ENCODE data around the gene LMAN1L. TPM values are rescaled to one million over a fixed set of nuclear protein-coding genes. Genes with fewer than 3 reads are reported as not detected.
A peak's percentile ranks its signal among the peaks of the same experiment; 100 is the strongest.

The LMAN1L gene
- polyA plus RNA-seq, result under 1 TPM; 0.27 to 0.61 TPM

DNA sequence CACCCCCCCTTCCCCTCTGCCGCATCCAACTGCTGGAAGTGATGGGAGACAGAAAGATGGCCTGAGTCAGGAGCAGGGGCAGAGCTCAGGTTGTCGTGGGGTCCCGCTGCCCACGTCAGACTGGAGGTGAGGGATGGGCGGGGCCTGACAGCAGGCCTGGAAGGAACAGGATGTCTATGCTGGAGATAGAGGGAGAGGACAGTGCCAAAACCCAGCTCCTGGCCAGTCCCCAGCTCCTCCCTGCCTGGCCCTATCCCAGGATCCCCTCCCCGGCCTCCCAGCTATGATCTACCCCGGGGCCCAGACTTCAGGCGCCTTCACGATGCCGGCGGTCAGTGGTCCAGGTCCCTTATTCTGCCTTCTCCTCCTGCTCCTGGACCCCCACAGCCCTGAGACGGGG, at the start of gene LMAN1L:
LMAN1L (plus strand) TSS at position 303 of the 400 bp plus-strand sequence; CDS start at position 323, 20 bp downstream.
- WGBS, 2 donors, result 67 to 77% methylated on average over 12 of the region's 12 CpGs
- no peaks in the 10 kb centered on the region for H3K36me3 ChIP-seq (ENCODE audit: control insufficient read depth in 2 of 2, insufficient read depth in 2 of 2, low read length in 1 of 2)
- no peaks in the 10 kb centered on the region for H3K27me3 ChIP-seq (ENCODE audit: control insufficient read depth in 1 of 2, insufficient read depth in 2 of 2, low read length in 2 of 2)
- H3K4me1 ChIP-seq (ENCODE audit: control insufficient read depth in 2 of 2, insufficient read depth in 2 of 2, low read length in 1 of 2), result peaks cover 4 to 25% of the 10 kb centered on the region in 2 donors
- no peak within 1 kb of the TSS for H3K4me3 ChIP-seq (ENCODE audit: low read depth in 1 of 2, low read length in 2 of 2)
- H3K9me3 ChIP-seq (ENCODE audit: control insufficient read depth in 2 of 2, insufficient read depth in 1 of 2, low read depth in 1 of 2, low read length in 1 of 2), result no peaks in the 10 kb centered on the region
- H3K27ac ChIP-seq (ENCODE audit: low read depth in 2 of 2, low read length in 1 of 2), result no peak within 1 kb of the TSS

DNA sequence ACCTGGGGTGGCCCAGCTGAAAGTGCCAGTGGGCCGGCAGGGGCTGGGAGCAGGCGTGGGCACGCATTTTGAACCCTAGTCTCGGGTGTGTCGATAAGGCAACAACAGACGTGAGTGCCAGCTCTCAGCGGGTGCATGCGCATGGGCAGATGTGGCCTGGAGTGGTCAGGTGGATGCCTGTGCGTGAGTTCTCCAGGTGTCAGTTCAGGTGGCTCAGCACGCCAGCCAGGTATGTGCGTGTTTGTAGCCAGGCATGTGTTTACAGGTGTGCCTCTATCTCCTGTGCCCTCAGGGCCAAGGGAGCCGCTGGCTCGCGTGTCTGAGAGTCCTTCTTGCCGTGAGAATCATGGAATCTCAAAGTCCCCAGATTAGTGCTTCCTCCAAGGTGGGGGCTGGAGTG, 49.2 kb upstream of the LMAN1L start:
- H3K4me3 ChIP-seq (ENCODE audit: low read depth in 1 of 2, low read length in 2 of 2), result no peak overlapping the region
- H3K9me3 ChIP-seq (ENCODE audit: control insufficient read depth in 2 of 2, insufficient read depth in 1 of 2, low read depth in 1 of 2, low read length in 1 of 2), result no peaks in the 10 kb centered on the region
- peaks cover 0 to 7% of the 10 kb centered on the region in 2 donors for H3K4me1 ChIP-seq (ENCODE audit: control insufficient read depth in 2 of 2, insufficient read depth in 2 of 2, low read length in 1 of 2)
- peaks cover 0 to 3% of the 10 kb centered on the region in 2 donors for H3K27me3 ChIP-seq (ENCODE audit: control insufficient read depth in 1 of 2, insufficient read depth in 2 of 2, low read length in 2 of 2)
- no peak overlapping the region for H3K27ac ChIP-seq (ENCODE audit: low read depth in 2 of 2, low read length in 1 of 2)
- WGBS, 2 donors, result 54 to 60% methylated on average over 15 of the region's 15 CpGs
- no peaks in the 10 kb centered on the region for H3K36me3 ChIP-seq (ENCODE audit: control insufficient read depth in 2 of 2, insufficient read depth in 2 of 2, low read length in 1 of 2)

DNA sequence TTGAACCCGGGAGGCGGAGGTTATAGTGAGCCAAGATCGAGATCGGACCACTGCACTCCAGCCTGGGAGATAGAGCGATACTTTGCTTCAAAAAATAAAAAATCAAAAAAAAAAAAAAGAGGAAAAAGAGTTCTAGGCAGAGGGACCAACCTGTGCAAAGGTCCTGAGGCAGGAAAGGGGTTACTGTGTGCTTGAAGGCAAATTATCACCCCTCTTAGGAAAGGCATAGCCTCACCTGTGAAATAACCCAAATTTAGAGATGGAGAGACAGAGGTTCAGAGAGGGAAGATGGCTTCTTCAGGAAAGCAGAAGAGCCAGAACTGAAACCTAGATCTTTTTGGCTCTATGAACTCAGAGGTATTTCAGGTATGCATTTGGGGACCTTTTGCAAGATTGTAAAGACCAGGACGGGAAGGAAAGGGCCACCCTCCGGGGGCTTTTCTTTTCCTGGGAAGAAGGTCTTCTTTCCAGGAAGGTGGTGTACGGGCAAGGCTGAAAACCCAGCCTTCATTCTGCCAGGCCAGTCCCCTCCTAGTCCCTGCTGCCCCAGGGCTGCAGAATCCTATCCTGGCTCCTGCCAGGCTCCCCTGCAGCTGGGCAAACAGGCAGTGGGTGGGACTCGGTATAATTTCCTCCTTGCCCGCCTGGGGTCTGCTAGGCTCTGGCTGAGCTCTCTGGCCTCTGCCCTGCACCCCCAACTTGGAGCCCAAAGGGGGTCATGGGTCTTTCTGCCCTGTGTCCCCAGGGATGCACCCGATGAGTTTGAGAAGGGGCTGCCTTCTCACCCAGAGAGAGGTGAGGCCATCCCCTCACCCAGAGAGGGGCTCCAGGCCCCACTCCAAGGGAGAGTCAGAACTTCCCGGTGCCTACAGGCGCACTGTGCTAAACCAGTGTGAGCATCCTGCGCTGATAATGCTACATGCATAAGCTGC, 45.2 kb upstream of the LMAN1L start:
- Histone ChIP-seq H3K27me3 (ENCODE audit: control insufficient read depth in 1 of 2, insufficient read depth in 2 of 2, low read length in 2 of 2) (peaks cover 0 to 3% of the 10 kb centered on the region in 2 donors), H3K4me1 (ENCODE audit: control insufficient read depth in 2 of 2, insufficient read depth in 2 of 2, low read length in 1 of 2) (peaks cover 0 to 13% of the 10 kb centered on the region in 2 donors), H3K4me3 (ENCODE audit: low read depth in 1 of 2, low read length in 2 of 2) (no peak overlapping the region), H3K9me3 (ENCODE audit: control insufficient read depth in 2 of 2, insufficient read depth in 1 of 2, low read depth in 1 of 2, low read length in 1 of 2) (no peaks in the 10 kb centered on the region), H3K36me3 (ENCODE audit: control insufficient read depth in 2 of 2, insufficient read depth in 2 of 2, low read length in 1 of 2) (no peaks in the 10 kb centered on the region), H3K27ac (ENCODE audit: low read depth in 2 of 2, low read length in 1 of 2) (no peak overlapping the region)
- 74 to 80% methylated on average over 14 of the region's 14 CpGs for WGBS, 2 donors

DNA sequence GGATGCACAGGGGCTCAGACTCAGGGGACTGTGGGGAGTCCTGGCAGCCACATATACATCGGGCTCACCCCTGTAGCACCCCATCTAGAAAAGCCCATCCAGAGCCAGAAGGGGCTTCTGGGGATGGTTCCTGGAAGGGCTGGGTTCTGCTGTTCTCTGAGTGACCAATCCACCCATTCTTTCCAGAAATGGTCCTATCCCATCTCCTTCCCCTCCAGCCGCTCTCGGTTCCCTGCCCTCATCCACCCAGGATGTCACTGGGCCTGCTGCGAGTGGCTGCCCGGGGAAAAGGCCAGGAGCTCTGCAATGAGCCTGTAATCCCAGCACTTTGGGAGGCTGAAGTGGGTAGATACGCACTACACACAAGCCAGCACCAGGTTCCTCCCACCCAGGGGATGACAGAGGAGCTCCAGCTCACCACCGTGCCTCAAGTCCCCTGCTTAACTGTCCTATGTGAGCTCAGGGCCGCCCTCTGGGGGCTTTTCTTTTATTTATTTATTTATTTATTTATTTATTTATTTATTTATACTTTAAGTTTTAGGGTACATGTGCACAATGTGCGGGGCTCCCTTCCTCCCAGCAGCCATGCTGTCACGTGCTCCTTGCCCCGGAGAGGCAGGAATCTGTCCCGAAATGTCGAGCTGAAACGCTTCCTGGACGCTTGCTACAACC, 44.4 kb upstream of the LMAN1L start:
- Histone ChIP-seq H3K27me3 (ENCODE audit: control insufficient read depth in 1 of 2, insufficient read depth in 2 of 2, low read length in 2 of 2) (no peaks in the 10 kb centered on the region), H3K9me3 (ENCODE audit: control insufficient read depth in 2 of 2, insufficient read depth in 1 of 2, low read depth in 1 of 2, low read length in 1 of 2) (no peaks in the 10 kb centered on the region), H3K4me1 (ENCODE audit: control insufficient read depth in 2 of 2, insufficient read depth in 2 of 2, low read length in 1 of 2) (peaks cover 0 to 17% of the 10 kb centered on the region in 2 donors), H3K27ac (ENCODE audit: low read depth in 2 of 2, low read length in 1 of 2) (no peak overlapping the region), H3K36me3 (ENCODE audit: control insufficient read depth in 2 of 2, insufficient read depth in 2 of 2, low read length in 1 of 2) (no peaks in the 10 kb centered on the region), H3K4me3 (ENCODE audit: low read depth in 1 of 2, low read length in 2 of 2) (no peak overlapping the region)
- 33% methylated on average over 15 of the region's 15 CpGs for WGBS, 2 donors

DNA sequence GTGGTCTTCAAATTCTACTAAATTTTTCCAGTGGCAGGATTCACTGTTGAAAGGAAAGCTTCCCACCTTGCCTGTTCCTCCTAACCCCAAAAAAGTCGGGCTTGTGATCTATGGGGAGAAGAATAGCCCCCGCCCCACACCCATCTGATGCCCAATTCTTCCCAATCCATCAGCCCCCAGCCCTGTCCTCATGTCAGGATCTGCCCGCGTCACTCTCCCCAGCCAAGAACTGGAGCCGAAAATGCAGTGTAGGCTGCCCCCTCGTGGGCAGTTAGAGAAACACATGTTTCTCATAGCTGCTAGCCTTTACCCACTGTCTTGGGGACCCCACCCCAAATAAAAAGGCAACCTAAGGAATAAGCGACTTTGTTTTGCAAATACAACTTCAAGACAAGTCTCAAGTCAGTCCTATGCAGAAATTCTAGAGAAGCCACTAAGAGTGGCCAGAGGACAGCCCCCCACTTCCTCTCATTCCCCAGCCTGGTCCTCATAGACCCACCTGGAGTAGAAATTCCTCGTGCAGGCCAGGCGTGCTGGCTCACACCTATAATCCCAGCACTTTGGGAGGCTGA, 43.8 kb upstream of the LMAN1L start:
- H3K4me1 ChIP-seq (ENCODE audit: control insufficient read depth in 2 of 2, insufficient read depth in 2 of 2, low read length in 1 of 2), result peaks cover 0 to 12% of the 10 kb centered on the region in 2 donors
- H3K27me3 ChIP-seq (ENCODE audit: control insufficient read depth in 1 of 2, insufficient read depth in 2 of 2, low read length in 2 of 2), result no peaks in the 10 kb centered on the region
- no peak overlapping the region for H3K27ac ChIP-seq (ENCODE audit: low read depth in 2 of 2, low read length in 1 of 2)
- H3K4me3 ChIP-seq (ENCODE audit: low read depth in 1 of 2, low read length in 2 of 2), result no peak overlapping the region
- H3K36me3 ChIP-seq (ENCODE audit: control insufficient read depth in 2 of 2, insufficient read depth in 2 of 2, low read length in 1 of 2), result no peaks in the 10 kb centered on the region
- no peaks in the 10 kb centered on the region for H3K9me3 ChIP-seq (ENCODE audit: control insufficient read depth in 2 of 2, insufficient read depth in 1 of 2, low read depth in 1 of 2, low read length in 1 of 2)
- 2% methylated on average over 9 of the region's 9 CpGs for WGBS, 2 donors

DNA sequence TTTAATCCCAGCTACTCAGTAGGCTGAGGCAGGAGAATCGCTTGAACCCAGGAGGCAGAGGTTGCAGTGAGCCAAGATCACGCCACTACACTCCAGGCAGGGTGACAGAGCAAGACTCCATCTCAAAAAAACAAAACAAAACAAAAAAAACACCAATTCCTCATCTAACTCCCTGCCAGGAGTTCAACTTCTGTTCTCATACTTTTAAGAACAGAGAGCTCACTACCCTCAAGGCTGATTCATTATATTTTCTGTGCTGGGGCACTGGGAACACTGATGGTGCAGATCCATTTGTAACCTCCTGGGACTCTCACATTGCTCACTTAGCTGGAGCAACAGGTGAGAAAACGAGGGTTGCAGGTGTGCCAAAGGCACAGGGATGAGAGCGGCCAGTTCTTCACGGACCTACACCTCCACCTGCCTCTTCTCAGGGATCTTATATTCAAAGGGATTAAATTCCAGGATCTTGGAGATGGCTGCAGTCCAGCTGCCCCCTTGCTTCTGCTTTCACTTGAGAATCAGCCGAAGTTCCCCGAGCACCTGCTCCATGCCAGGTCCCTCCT, 43.1 kb upstream of the LMAN1L start:
- Histone ChIP-seq H3K27me3 (ENCODE audit: control insufficient read depth in 1 of 2, insufficient read depth in 2 of 2, low read length in 2 of 2) (no peaks in the 10 kb centered on the region), H3K9me3 (ENCODE audit: control insufficient read depth in 2 of 2, insufficient read depth in 1 of 2, low read depth in 1 of 2, low read length in 1 of 2) (no peaks in the 10 kb centered on the region), H3K4me3 (ENCODE audit: low read depth in 1 of 2, low read length in 2 of 2) (no peak overlapping the region), H3K4me1 (ENCODE audit: control insufficient read depth in 2 of 2, insufficient read depth in 2 of 2, low read length in 1 of 2) (peaks cover 0 to 12% of the 10 kb centered on the region in 2 donors), H3K27ac (ENCODE audit: low read depth in 2 of 2, low read length in 1 of 2) (no peak overlapping the region), H3K36me3 (ENCODE audit: control insufficient read depth in 2 of 2, insufficient read depth in 2 of 2, low read length in 1 of 2) (no peaks in the 10 kb centered on the region)
- 62 to 66% methylated on average over 7 of the region's 7 CpGs for WGBS, 2 donors

DNA sequence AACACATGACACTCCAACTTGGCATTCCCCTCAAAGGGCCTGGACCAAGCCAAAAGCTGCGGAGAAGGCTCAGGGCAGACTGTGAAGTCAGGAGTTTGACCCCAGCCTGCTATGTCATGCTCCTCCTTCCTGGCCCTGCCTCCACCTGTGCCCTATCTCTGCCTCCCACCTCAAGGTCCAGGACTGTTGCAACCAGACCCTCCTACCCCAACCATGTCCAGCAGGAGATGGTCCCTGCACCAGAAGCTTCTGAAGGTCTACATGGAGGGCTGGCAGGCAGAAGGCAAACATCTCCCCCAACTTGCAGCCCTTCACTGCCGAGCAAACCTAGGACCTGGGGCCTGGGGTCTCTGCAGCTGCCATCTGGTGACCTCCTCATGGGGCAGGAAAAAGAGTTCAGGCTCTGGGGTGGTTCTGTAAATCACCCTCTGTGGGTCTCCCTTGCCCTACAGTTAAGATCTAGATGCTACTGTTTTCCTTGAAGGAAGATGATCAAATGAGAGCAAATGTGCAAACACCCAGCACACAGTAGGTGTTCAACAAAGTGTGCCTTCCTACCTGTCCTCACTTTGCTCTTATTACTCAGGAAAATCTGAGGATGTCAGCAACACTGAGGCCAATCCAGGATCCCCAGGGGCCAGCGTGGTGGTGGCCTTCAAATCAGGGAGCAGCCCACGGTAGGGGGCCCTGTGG, 42.3 kb upstream of the LMAN1L start:
- Histone ChIP-seq H3K27me3 (ENCODE audit: control insufficient read depth in 1 of 2, insufficient read depth in 2 of 2, low read length in 2 of 2) (no peaks in the 10 kb centered on the region), H3K4me3 (ENCODE audit: low read depth in 1 of 2, low read length in 2 of 2) (no peak overlapping the region), H3K9me3 (ENCODE audit: control insufficient read depth in 2 of 2, insufficient read depth in 1 of 2, low read depth in 1 of 2, low read length in 1 of 2) (no peaks in the 10 kb centered on the region), H3K36me3 (ENCODE audit: control insufficient read depth in 2 of 2, insufficient read depth in 2 of 2, low read length in 1 of 2) (no peaks in the 10 kb centered on the region), H3K27ac (ENCODE audit: low read depth in 2 of 2, low read length in 1 of 2) (no peak overlapping the region), H3K4me1 (ENCODE audit: control insufficient read depth in 2 of 2, insufficient read depth in 2 of 2, low read length in 1 of 2) (peaks cover 0 to 12% of the 10 kb centered on the region in 2 donors)
- 63 to 68% methylated on average over 4 of the region's 4 CpGs for WGBS, 2 donors

DNA sequence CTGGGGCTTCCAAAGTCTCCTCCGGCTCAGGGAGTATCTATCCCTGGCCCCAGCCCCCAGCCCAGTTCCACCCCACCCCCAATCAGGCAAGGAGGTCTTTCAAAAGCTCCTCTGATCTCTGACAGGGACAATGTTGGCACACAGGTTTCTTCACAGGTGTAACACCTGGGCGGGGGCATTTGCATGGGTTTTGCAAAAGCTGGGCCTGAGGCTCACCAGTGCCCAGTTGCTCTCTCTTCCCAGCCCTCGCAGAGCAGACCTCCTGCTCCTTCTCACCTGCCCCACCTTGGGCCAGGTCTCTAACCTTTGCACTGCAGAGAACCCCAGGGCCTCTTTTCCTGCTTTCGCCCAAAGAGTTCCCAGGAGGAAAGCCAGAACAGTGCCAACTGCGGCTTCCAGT, 39.3 kb upstream of the LMAN1L start:
- H3K27me3 ChIP-seq (ENCODE audit: control insufficient read depth in 1 of 2, insufficient read depth in 2 of 2, low read length in 2 of 2), result no peaks in the 10 kb centered on the region
- H3K4me1 ChIP-seq (ENCODE audit: control insufficient read depth in 2 of 2, insufficient read depth in 2 of 2, low read length in 1 of 2), result peaks cover 0 to 19% of the 10 kb centered on the region in 2 donors
- 53 to 67% methylated on average over 5 of the region's 5 CpGs for WGBS, 2 donors
- peak overlapping the region; percentile 88 to 97 for H3K27ac ChIP-seq (ENCODE audit: low read depth in 2 of 2, low read length in 1 of 2)
- no peaks in the 10 kb centered on the region for H3K9me3 ChIP-seq (ENCODE audit: control insufficient read depth in 2 of 2, insufficient read depth in 1 of 2, low read depth in 1 of 2, low read length in 1 of 2)
- H3K36me3 ChIP-seq (ENCODE audit: control insufficient read depth in 2 of 2, insufficient read depth in 2 of 2, low read length in 1 of 2), result no peaks in the 10 kb centered on the region
- no peak overlapping the region for H3K4me3 ChIP-seq (ENCODE audit: low read depth in 1 of 2, low read length in 2 of 2)

DNA sequence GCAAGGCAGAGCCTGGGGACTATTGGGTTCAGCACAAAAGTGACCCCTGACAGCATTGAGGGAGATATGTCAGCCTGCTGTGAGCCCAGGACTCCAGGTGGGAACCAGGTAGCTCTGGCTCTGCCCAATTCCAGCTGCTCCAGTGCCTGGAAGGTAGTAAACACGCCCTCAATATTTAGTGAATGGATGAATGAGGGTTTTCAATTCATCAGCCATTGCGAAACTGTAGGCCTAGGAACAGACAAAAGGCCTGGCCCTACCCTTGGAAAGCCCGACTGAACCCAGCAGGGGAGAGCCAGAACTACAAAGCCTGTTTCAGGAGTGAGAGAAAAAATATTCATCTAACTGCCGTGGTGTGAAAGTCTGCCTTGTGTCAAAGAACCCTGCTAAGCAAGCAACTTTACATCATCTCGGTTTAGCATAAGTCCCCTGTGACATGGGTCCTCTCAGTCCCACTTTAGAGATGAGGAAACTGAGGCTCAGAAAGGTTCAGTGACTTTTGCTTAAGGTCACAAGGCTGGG, 38.8 kb upstream of the LMAN1L start:
- Histone ChIP-seq H3K4me3 (ENCODE audit: low read depth in 1 of 2, low read length in 2 of 2) (no peak overlapping the region), H3K27me3 (ENCODE audit: control insufficient read depth in 1 of 2, insufficient read depth in 2 of 2, low read length in 2 of 2) (no peaks in the 10 kb centered on the region), H3K27ac (ENCODE audit: low read depth in 2 of 2, low read length in 1 of 2) (peak overlapping the region; percentile 88 to 97), H3K9me3 (ENCODE audit: control insufficient read depth in 2 of 2, insufficient read depth in 1 of 2, low read depth in 1 of 2, low read length in 1 of 2) (no peaks in the 10 kb centered on the region), H3K4me1 (ENCODE audit: control insufficient read depth in 2 of 2, insufficient read depth in 2 of 2, low read length in 1 of 2) (peaks cover 0 to 19% of the 10 kb centered on the region in 2 donors), H3K36me3 (ENCODE audit: control insufficient read depth in 2 of 2, insufficient read depth in 2 of 2, low read length in 1 of 2) (no peaks in the 10 kb centered on the region)
- WGBS, 2 donors, result 48 to 50% methylated on average over 5 of the region's 5 CpGs
